HEK293 (cell line): ENCODE results near the gene PLCG2.

Source experiments
- MZF1 ChIP-seq: fragments of 450-650 bp; formaldehyde crosslinking; IDR thresholded peaks from 2 replicates; pipeline ENCODE4 v1.5.1; 2017; ENCODE audit warnings: missing biosample characterization, missing genetic modification characterization, borderline replicate concordance
- ZNF10 ChIP-seq: fragments of 450-650 bp; formaldehyde crosslinking; IDR thresholded peaks from 2 replicates; pipeline ENCODE4 v1.5.1; 2017; ENCODE audit warnings: missing biosample characterization, missing genetic modification characterization
- ZNF16 ChIP-seq: fragments of 450-650 bp; formaldehyde crosslinking; IDR thresholded peaks from 2 replicates; pipeline ENCODE4 v1.5.1; 2016; ENCODE audit warnings: low read depth, missing biosample characterization, missing genetic modification characterization
- ZNF416 ChIP-seq: fragments of 450-650 bp; formaldehyde crosslinking; IDR thresholded peaks from 2 replicates; pipeline ENCODE4 v1.5.1; 2016; ENCODE audit warnings: missing biosample characterization, missing genetic modification characterization
- TF ChIP-seq, protein P1 (sequence below): fragments of 450-650 bp; formaldehyde crosslinking; IDR thresholded peaks from 2 replicates; pipeline ENCODE4 v1.5.1; 2016; ENCODE audit warnings: missing biosample characterization, missing genetic modification characterization
- TF ChIP-seq, protein P2 (sequence below): fragments of 450-650 bp; formaldehyde crosslinking; IDR thresholded peaks from 2 replicates; pipeline ENCODE4 v1.5.1; 2016; ENCODE audit warnings: missing biosample characterization, missing genetic modification characterization
- TF ChIP-seq, protein P3 (sequence below): fragments of 450-650 bp; formaldehyde crosslinking; IDR thresholded peaks from 2 replicates; pipeline ENCODE4 v1.5.1; 2016; ENCODE audit warnings: missing biosample characterization, missing genetic modification characterization, borderline replicate concordance

DNA sequence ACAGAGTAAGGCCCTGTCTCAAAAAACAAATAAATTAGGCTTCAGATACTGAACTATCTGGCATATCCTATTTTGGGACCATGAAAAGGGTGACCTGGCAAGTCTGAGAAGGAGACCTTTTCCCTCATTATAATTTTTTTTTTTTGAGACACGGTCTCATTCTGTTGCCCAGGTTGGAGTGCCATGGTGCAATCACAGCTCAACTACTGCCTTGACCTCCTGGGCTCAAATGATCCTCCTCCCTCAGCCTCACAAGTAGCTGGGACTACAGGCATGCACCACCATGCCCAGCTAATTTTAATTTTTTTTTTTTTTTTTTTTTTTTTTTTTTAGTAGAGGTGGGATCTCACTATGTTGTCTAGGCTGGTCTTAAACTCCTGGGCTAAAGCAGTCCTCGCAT lies 37.3 kb downstream of the PLCG2 start:
- TF ChIP-seq, protein P1, sequence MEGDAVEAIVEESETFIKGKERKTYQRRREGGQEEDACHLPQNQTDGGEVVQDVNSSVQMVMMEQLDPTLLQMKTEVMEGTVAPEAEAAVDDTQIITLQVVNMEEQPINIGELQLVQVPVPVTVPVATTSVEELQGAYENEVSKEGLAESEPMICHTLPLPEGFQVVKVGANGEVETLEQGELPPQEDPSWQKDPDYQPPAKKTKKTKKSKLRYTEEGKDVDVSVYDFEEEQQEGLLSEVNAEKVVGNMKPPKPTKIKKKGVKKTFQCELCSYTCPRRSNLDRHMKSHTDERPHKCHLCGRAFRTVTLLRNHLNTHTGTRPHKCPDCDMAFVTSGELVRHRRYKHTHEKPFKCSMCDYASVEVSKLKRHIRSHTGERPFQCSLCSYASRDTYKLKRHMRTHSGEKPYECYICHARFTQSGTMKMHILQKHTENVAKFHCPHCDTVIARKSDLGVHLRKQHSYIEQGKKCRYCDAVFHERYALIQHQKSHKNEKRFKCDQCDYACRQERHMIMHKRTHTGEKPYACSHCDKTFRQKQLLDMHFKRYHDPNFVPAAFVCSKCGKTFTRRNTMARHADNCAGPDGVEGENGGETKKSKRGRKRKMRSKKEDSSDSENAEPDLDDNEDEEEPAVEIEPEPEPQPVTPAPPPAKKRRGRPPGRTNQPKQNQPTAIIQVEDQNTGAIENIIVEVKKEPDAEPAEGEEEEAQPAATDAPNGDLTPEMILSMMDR: no peak
- TF ChIP-seq ZNF10 (tag by site-specific recombination) (no peak), ZNF16 (tag by site-specific recombination) (no peak), MZF1 (tag by site-specific recombination) (no peak), ZNF416 (tag by site-specific recombination) (no peak)
- TF ChIP-seq, protein P2, sequence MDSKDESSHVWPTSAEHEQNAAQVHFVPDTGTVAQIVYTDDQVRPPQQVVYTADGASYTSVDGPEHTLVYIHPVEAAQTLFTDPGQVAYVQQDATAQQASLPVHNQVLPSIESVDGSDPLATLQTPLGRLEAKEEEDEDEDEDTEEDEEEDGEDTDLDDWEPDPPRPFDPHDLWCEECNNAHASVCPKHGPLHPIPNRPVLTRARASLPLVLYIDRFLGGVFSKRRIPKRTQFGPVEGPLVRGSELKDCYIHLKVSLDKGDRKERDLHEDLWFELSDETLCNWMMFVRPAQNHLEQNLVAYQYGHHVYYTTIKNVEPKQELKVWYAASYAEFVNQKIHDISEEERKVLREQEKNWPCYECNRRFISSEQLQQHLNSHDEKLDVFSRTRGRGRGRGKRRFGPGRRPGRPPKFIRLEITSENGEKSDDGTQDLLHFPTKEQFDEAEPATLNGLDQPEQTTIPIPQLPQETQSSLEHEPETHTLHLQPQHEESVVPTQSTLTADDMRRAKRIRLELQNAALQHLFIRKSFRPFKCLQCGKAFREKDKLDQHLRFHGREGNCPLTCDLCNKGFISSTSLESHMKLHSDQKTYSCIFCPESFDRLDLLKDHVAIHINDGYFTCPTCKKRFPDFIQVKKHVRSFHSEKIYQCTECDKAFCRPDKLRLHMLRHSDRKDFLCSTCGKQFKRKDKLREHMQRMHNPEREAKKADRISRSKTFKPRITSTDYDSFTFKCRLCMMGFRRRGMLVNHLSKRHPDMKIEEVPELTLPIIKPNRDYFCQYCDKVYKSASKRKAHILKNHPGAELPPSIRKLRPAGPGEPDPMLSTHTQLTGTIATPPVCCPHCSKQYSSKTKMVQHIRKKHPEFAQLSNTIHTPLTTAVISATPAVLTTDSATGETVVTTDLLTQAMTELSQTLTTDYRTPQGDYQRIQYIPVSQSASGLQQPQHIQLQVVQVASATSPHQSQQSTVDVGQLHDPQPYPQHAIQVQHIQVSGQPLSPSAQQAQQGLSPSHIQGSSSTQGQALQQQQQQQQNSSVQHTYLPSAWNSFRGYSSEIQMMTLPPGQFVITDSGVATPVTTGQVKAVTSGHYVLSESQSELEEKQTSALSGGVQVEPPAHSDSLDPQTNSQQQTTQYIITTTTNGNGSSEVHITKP (tag by site-specific recombination): no peak
- TF ChIP-seq, protein P3, sequence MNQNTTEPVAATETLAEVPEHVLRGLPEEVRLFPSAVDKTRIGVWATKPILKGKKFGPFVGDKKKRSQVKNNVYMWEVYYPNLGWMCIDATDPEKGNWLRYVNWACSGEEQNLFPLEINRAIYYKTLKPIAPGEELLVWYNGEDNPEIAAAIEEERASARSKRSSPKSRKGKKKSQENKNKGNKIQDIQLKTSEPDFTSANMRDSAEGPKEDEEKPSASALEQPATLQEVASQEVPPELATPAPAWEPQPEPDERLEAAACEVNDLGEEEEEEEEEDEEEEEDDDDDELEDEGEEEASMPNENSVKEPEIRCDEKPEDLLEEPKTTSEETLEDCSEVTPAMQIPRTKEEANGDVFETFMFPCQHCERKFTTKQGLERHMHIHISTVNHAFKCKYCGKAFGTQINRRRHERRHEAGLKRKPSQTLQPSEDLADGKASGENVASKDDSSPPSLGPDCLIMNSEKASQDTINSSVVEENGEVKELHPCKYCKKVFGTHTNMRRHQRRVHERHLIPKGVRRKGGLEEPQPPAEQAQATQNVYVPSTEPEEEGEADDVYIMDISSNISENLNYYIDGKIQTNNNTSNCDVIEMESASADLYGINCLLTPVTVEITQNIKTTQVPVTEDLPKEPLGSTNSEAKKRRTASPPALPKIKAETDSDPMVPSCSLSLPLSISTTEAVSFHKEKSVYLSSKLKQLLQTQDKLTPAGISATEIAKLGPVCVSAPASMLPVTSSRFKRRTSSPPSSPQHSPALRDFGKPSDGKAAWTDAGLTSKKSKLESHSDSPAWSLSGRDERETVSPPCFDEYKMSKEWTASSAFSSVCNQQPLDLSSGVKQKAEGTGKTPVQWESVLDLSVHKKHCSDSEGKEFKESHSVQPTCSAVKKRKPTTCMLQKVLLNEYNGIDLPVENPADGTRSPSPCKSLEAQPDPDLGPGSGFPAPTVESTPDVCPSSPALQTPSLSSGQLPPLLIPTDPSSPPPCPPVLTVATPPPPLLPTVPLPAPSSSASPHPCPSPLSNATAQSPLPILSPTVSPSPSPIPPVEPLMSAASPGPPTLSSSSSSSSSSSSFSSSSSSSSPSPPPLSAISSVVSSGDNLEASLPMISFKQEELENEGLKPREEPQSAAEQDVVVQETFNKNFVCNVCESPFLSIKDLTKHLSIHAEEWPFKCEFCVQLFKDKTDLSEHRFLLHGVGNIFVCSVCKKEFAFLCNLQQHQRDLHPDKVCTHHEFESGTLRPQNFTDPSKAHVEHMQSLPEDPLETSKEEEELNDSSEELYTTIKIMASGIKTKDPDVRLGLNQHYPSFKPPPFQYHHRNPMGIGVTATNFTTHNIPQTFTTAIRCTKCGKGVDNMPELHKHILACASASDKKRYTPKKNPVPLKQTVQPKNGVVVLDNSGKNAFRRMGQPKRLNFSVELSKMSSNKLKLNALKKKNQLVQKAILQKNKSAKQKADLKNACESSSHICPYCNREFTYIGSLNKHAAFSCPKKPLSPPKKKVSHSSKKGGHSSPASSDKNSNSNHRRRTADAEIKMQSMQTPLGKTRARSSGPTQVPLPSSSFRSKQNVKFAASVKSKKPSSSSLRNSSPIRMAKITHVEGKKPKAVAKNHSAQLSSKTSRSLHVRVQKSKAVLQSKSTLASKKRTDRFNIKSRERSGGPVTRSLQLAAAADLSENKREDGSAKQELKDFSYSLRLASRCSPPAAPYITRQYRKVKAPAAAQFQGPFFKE (tag by site-specific recombination): no peak
